GM12875 (cell line): ENCODE measurements around the gene USP4.
A peak's percentile ranks its signal among the peaks of the same experiment; 100 is the strongest.
"Not testable (repeated sequence)": the region's sequence is repeated elsewhere in the genome, so short reads cannot be mapped to it uniquely, and the experiment has no call there.

Experiments
- H3K4me3 ChIP-seq: one replicate; pipeline ENCODE4 v1.5.1; 2011; ENCODE audit warnings: low read depth, low read length, control low read depth
- TF ChIP-seq, protein P1 (sequence below): IDR thresholded peaks from 2 replicates; pipeline ENCODE4 v1.5.1; 2011; ENCODE audit warnings: low read depth, mild to moderate bottlenecking, control low read depth, inconsistent platforms, low read length, moderate library complexity, borderline replicate concordance; ENCODE audit not compliant: insufficient read depth

Gene USP4

DNA sequence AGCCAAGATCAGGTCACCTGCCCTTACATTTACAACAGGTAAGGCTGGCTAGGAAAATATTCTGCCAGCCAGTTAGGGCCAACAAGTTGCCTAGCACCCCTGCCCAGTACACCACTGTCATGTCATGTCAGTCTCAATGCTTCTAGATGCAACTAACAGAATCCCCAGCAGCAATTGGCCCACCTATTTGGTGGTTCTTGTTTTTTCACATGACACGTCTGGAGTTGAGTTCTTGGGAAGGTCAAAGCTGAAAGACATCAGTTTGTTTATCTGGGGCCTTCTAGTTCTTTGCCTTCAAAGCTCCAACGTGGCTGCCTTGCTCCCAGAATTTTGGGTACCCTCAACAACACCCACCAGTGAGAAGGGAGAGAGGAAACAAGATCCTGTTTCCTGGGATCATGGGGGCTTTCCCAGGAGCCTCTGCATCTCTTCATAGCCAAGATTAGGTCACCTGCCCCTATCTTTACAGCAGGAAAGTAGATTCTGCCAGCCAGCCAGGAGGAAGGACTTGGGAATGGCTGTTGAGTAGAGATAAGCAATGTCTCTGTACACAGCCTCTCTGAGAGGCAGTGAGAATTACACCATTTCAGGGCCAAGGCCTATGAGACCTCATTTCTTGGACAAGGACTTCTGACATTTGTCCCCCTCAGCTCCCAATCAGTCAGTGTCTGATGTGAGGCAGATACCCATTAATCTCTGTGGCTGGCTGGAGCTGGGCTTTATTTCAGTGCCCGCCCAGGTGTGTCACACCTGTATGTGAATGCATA is 9.7 kb upstream of the USP4 start:
- no peak overlapping the region for H3K4me3 ChIP-seq
- TF ChIP-seq, protein P1, sequence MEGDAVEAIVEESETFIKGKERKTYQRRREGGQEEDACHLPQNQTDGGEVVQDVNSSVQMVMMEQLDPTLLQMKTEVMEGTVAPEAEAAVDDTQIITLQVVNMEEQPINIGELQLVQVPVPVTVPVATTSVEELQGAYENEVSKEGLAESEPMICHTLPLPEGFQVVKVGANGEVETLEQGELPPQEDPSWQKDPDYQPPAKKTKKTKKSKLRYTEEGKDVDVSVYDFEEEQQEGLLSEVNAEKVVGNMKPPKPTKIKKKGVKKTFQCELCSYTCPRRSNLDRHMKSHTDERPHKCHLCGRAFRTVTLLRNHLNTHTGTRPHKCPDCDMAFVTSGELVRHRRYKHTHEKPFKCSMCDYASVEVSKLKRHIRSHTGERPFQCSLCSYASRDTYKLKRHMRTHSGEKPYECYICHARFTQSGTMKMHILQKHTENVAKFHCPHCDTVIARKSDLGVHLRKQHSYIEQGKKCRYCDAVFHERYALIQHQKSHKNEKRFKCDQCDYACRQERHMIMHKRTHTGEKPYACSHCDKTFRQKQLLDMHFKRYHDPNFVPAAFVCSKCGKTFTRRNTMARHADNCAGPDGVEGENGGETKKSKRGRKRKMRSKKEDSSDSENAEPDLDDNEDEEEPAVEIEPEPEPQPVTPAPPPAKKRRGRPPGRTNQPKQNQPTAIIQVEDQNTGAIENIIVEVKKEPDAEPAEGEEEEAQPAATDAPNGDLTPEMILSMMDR: no peak

- not testable (repeated sequence) for H3K4me3 ChIP-seq
Observed at GRCh38 chr3:49348361-49348760, 8.5 kb upstream of the USP4 start.

DNA sequence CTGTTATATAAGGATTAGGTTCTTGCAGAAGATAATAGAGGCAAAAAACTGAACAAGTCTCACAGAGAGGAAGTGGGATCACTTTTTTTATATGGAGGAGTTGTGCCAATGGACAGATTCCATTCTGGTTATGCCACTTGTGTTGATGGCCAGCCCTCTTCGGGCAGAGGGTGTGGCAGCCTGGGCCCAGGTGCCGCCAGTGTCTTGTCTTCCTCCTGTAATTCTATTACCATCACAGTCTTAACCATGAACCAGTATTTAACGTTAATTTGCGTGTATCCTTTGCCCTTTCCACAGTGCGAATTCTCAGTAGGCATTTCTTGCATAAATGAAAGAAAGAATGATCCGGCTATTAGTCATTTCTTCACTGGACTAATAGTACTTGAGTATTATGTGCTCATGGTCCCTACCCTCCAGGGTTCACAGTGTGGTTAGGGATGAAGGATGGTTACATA is 7.0 kb upstream of the USP4 start:
- H3K4me3 ChIP-seq: no peak overlapping the region
- TF ChIP-seq, protein P1: no peak

GRCh38 chr3:49343163-49343562 is 3.3 kb upstream of the USP4 start:
- no peak overlapping the region for H3K4me3 ChIP-seq
- TF ChIP-seq, protein P1: no peak

GRCh38 chr3:49341996-49342395 is 2.1 kb upstream of the USP4 start:
- H3K4me3 ChIP-seq: no peak overlapping the region
- TF ChIP-seq, protein P1: no peak

- TF ChIP-seq, protein P1: no peak
- peak overlapping the region; percentile 94 for H3K4me3 ChIP-seq
Observed at GRCh38 chr3:49339581-49339940, 292 bp downstream of the USP4 start.

DNA sequence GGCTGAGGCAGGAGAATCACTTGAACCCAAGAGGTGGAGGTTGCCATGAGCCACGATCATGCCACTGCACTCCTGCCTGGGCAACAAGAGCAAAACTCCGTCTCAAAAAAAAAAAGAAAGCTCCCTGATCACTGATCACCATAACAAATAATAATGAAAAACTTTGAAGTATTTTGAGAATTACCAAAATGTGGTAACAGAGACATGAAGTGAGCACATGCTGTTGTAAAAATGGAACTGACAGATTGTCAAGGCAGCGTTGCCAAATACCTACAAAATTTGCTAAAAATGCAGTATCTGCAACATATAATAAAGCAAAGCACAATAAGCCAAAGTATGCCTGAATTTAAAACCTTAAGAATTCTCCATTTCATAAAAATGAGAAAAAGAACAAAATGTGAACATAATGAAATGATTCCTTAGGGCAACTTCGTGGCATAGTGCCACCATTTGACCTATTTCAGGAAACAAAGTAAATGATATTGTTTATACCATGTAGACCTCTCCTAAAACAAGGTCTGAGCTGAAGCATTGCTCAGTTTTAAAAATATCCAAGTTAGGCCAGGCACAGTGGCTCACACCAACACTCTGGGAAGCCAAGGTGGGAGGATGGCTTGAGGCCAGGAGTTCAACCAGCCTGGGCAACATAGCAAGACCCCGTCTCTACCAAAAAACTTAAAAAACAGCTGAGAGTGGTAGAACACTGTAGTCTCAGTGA is 5.8 kb downstream of the USP4 start:
- H3K4me3 ChIP-seq: no peak overlapping the region
- TF ChIP-seq, protein P1: no peak
